Amniotic epithelial cell (primary cell): ENCODE measurements around the gene PDXK.

ENCODE experiments used
- DNase-seq: peaks from one replicate; pipeline ENCODE4 v3.0.0-alpha.2; 2010; ENCODE audit warnings: low read depth

Gene PDXK

GRCh38 chr21:43782431-43783097 is 63.6 kb downstream of the PDXK start:
- no peak for DNase-seq

- DNase-seq = no peak
Measured at GRCh38 chr21:43783098-43783700, 64.3 kb downstream of the PDXK start.

- no peak for DNase-seq
Measured at GRCh38 chr21:43785134-43785533, 66.2 kb downstream of the PDXK start.

GRCh38 chr21:43786300-43786806 is 67.4 kb downstream of the PDXK start:
- DNase-seq = no peak

GRCh38 chr21:43786807-43787440 is 68.0 kb downstream of the PDXK start:
- no peak for DNase-seq

- DNase-seq = peak; percentile 68
Measured at GRCh38 chr21:43789276-43790009, 70.5 kb downstream of the PDXK start, which contains the start of gene RRP1. TSS of gene RRP1 (plus strand) at chr21:43789577. CDS start at chr21:43789630, 53 bp downstream.

GRCh38 chr21:43790010-43790524 is 71.1 kb downstream of the PDXK start:
- no peak for DNase-seq

- DNase-seq = no peak
Measured at GRCh38 chr21:43792406-43792805, 73.5 kb downstream of the PDXK start.

GRCh38 chr21:43793243-43793642 is 74.3 kb downstream of the PDXK start:
- DNase-seq = no peak

GRCh38 chr21:43794311-43794710 is 75.4 kb downstream of the PDXK start:
- DNase-seq = no peak

GRCh38 chr21:43794857-43795256 is 75.9 kb downstream of the PDXK start:
- no peak for DNase-seq

- no peak for DNase-seq
Measured at GRCh38 chr21:43797415-43797814, 78.5 kb downstream of the PDXK start.

- DNase-seq = no peak
Measured at GRCh38 chr21:43797925-43798715, 79.2 kb downstream of the PDXK start.

GRCh38 chr21:43799301-43799840 is 80.4 kb downstream of the PDXK start:
- no peak for DNase-seq

GRCh38 chr21:43800124-43800523 is 81.2 kb downstream of the PDXK start:
- no peak for DNase-seq

GRCh38 chr21:43800566-43800965 is 81.6 kb downstream of the PDXK start:
- DNase-seq = no peak

GRCh38 chr21:43801006-43801783 is 82.3 kb downstream of the PDXK start:
- no peak for DNase-seq

GRCh38 chr21:43802713-43803313 is 83.9 kb downstream of the PDXK start:
- no peak for DNase-seq

GRCh38 chr21:43803558-43804300 is 84.8 kb downstream of the PDXK start:
- DNase-seq = no peak
